RWPE1 (cell line): ENCODE results near the gene PCDHGA2.
"Not testable (repeated sequence)": the region's sequence is repeated elsewhere in the genome, so short reads cannot be mapped to it uniquely, and the experiment has no call there.

Experiments
- CTCF ChIA-PET: fragments of 350-600 bp; sonication (Branson Sonifier 250); formaldehyde crosslinking; extraction: SDS; loops from one replicate; lab custom pipeline; 2021; lab: Yijun Ruan, JAX
- POLR2A ChIA-PET: fragments of 400-600 bp; formaldehyde crosslinking; extraction: SDS; loops from one replicate; lab custom pipeline; 2020; ENCODE audit warnings: antibody characterized with exemption; ENCODE audit not compliant: low non-redundant PET; lab: Yijun Ruan, JAX
- DNase-seq: peaks from one replicate; pipeline ENCODE4 v3.0.0; 2012; ENCODE audit warnings: low spot score
- H3K27ac ChIP-seq: fragments of 450-650 bp; 2 replicates; pipeline ENCODE4 v1.5.1; 2017
- CTCF ChIP-seq: fragments of 450-650 bp; conservative IDR thresholded peaks from 2 replicates; pipeline ENCODE4 v1.5.1; 2017; ENCODE audit warnings: low read depth, mild to moderate bottlenecking

The PCDHGA2 gene

GRCh38 chr5:141330299-141331080 is 8.1 kb upstream of the PCDHGA2 start, which contains the start of gene PCDHGA1:
Gene PCDHGA1 (plus strand): TSS chr5:141330514.
- DNase-seq: peak; percentile 40
- TF ChIP-seq CTCF: peak; percentile 40
- ChIA-PET POLR2A (interaction anchor here (1.1 kb wide), 1 partner anchor 10 kb away, joined by 8 read pairs; the partner anchor contains the start of gene TAF7), CTCF (interaction anchor here (0.5 to 1.9 kb wide), 18 partner anchors 8 to 1659 kb away, joined by 3 to 8 read pairs (median 4); partner anchors contain the start of genes PCDHB10, PCDHB11, PCDHGA2 and PCDHGB2)
- H3K27ac ChIP-seq: no peak within 1 kb of the TSS

GRCh38 chr5:141332571-141332970 is 6.0 kb upstream of the PCDHGA2 start:
- POLR2A ChIA-PET, H3K27ac ChIP-seq, DNase-seq: not testable (repeated sequence)
- CTCF ChIA-PET: interaction anchor here (0.6 kb wide), 1 partner anchor 228 kb away, joined by 4 read pairs; no protein-coding TSS in a partner anchor

- H3K27ac ChIP-seq, CTCF ChIA-PET, DNase-seq, POLR2A ChIA-PET: not testable (repeated sequence)
Measured at GRCh38 chr5:141340781-141341354, 2.3 kb downstream of the PCDHGA2 start.

GRCh38 chr5:141342773-141343172 is 4.2 kb downstream of the PCDHGA2 start:
- DNase-seq: no peak
- CTCF ChIA-PET: interaction anchor here (0.6 to 1.6 kb wide), 3 partner anchors 23 to 674 kb away, joined by 3 to 4 read pairs (median 4); partner anchors contain the start of gene PCDHB11
- TF ChIP-seq CTCF: no peak
- POLR2A ChIA-PET: no interaction called here
- H3K27ac ChIP-seq: no peak overlapping the region

GRCh38 chr5:141343242-141343952 is 4.8 kb downstream of the PCDHGA2 start, which contains the start of gene PCDHGA3:
Gene PCDHGA3 (plus strand): TSS chr5:141343829. CDS start chr5:141344034, 205 bp downstream.
- ChIA-PET POLR2A (no interaction called here), CTCF (interaction anchor here (0.6 to 1.6 kb wide), 6 partner anchors 11 to 191 kb away, joined by 3 to 8 read pairs (median 4); partner anchors contain the start of genes PCDHB11, PCDHGA4 and PCDHGB7)
- peak; percentile 24; the same call in 1 of the 2 replicates for TF ChIP-seq CTCF
- no peak within 1 kb of the TSS for H3K27ac ChIP-seq
- no peak for DNase-seq

- TF ChIP-seq CTCF: no peak
- ChIA-PET POLR2A (no interaction called here), CTCF (interaction anchor here (0.7 to 1.6 kb wide), 5 partner anchors 11 to 191 kb away, joined by 3 to 8 read pairs (median 4); partner anchors contain the start of genes PCDHGA4 and PCDHGB7)
- no peak for DNase-seq
- no peak overlapping the region for H3K27ac ChIP-seq
Measured at GRCh38 chr5:141343953-141344463, 5.4 kb downstream of the PCDHGA2 start.

GRCh38 chr5:141345327-141345726 is 6.8 kb downstream of the PCDHGA2 start:
- ChIA-PET CTCF (no interaction called here), POLR2A (no interaction called here)

GRCh38 chr5:141346017-141346416 is 7.5 kb downstream of the PCDHGA2 start:
- DNase-seq, H3K27ac ChIP-seq, POLR2A ChIA-PET: not testable (repeated sequence)
- CTCF ChIA-PET: interaction anchor here (0.6 kb wide), 1 partner anchor 1682 kb away, joined by 3 read pairs; no protein-coding TSS in a partner anchor

More at GRCh38 chr5:141345327-141345726, 6.8 kb downstream of the PCDHGA2 start:
- no peak for TF ChIP-seq CTCF
- no peak for DNase-seq
- H3K27ac ChIP-seq: no peak overlapping the region
